CD4-positive, alpha-beta T cell treated with Interleukin-12 subunit alpha and Interleukin-12 subunit beta, for 1 hour (primary cell): ENCODE data around the gene MSH3.

Source experiments
- DNase-seq: peaks from one replicate; pipeline ENCODE4 v3.0.0-alpha.2; 2020

Gene MSH3

GRCh38 chr5:80919678-80920196 lies 265.3 kb downstream of the MSH3 start:
- no peak for DNase-seq

- no peak for DNase-seq
These were observed 265.9 kb downstream of the MSH3 start for GRCh38 chr5:80920333-80920732.

- DNase-seq = no peak
These were observed 266.6 kb downstream of the MSH3 start for GRCh38 chr5:80921026-80921425.

GRCh38 chr5:80925931-80926330 lies 271.5 kb downstream of the MSH3 start:
- no peak for DNase-seq
